ENCODE data around the gene CDKN1A. TPM values are rescaled to one million over a fixed set of nuclear protein-coding genes. Genes with fewer than 3 reads are reported as not detected.

Gene CDKN1A
- total RNA-seq, 1 donor from 2014 or later, result 34.2 TPM

- peak; percentile 57 for DNase-seq (ENCODE audit: low spot score)
These were observed 1.3 kb upstream of the CDKN1A start for GRCh38 chr6:36677059-36677749.

GRCh38 chr6:36677753-36678487 is 594 bp upstream of the CDKN1A start:
- DNase-seq (ENCODE audit: low spot score), result no peak

DNA sequence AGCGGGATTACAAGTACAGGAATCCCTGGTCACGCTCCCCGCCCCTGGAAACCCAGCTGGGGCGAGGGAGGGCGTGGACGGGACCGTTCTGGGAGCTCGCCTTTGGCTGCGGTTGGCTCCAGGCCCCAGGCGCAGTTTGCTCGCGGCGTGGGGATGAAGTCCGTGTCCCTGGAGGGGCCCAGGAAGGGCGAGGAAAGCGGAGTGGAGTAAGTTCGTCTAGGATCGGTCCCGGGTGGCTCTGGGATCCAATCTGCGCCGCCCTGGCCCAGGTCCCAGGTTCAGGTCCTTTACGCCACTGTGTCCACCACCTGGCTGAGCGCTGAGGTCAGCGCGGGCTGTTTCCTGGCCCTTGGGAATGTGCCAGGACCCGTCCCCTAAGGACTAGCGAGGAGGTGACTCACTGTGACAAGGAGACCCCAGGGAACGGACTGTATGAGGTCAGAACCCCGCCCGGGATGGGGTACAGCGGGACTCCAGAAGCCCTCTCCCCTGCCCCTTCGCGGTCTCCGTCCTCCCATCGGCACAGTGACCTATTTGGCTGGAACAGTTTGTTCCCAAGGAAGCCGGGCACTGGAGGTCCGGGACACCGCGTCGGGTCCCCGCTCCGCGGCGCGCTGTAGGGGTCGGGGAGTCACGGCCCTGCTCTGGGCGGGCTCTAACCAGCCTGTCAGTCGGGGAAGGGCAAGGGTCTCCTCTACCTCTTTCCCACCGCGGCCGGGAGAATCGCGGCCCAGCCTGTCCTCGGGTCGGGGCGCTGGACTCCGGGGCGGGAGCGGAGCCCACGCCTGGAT is 724 bp downstream of the CDKN1A start:
- DNase-seq (ENCODE audit: low spot score), result peak; percentile 46

DNA sequence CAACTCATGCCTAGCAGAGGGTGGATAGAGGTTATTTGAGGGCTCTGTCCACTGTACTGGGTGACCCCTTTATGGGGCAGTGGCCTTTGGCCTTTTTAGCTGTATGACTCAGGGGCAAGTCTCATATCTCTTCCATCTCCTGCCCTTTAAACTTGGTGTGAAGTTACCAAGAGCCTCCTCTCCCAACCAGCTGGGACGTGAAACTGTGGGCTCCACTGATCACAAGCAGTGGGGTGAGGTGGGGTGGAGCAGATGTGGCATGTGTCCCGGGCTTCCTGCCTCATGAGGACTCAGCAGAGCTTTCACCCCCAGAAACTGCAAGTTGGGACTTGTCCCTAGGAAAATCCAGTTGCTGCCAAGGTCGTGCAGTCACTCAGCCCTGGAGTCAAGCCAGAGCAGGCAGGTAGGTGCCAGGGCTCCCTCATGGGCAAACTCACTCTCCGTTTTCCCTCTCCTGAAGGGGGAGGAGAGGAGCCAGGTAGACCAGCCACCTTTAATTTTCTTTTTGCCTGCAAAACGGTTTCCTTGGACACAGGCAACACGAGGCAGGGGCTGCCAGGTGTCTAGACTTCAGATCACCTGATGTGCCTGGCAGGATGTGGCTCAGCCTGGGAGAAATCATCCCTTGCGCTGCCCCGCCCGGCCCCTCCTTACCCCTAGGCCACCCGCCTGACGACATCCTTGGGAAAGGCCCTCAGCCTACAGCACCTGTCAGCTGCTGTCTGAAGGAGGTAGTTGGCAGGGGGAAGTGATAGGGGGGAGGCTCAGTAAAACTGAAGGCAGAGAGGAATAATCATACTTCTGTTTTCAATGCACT is 4.0 kb downstream of the CDKN1A start:
- peak; percentile 61 for DNase-seq (ENCODE audit: low spot score)

DNA sequence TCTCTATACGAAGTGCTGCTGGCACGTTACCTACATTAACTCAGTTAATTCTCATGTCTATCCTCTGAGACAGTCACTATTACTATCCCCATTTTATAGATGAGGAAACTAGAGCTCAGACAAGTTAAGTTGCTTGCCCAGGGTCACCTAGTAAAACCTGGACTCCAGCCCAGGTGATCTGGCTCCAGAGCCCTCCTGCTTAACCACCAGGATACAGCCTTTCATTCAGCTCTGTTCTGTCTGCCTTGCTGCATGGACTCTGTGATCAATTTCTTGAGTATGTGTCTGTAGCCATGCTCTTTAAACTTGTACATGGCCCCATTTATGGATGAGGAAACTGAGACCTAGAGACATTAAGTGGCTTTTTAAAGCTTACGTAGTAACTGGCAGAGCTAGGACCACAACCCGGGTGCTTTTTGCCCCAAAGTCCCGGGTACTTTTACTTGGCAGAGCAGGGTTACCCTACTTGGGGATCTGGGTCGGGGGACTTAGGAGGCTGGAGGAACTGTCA is 4.7 kb downstream of the CDKN1A start:
- no peak for DNase-seq (ENCODE audit: low spot score)

- DNase-seq (ENCODE audit: low spot score), result no peak
These were observed 5.3 kb downstream of the CDKN1A start for GRCh38 chr6:36683656-36684446.

DNA sequence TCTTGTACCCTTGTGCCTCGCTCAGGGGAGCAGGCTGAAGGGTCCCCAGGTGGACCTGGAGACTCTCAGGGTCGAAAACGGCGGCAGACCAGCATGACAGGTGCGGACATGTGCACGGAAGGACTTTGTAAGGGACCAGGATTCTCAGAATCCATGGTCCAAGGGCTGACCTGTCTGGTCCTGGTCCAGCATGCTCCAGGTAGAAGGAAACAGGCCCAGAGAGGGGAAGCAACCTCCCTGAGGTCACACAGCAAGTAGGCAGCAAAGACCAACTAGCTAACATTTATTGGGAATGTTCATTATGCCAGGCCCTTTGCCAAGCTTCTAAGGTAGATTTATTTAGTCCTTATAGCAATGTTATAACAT is 5.9 kb downstream of the CDKN1A start:
- DNase-seq (ENCODE audit: low spot score), result no peak

- no peak for DNase-seq (ENCODE audit: low spot score)
These were observed 6.8 kb downstream of the CDKN1A start for GRCh38 chr6:36685166-36685924.

- DNase-seq (ENCODE audit: low spot score), result no peak
These were observed 7.6 kb downstream of the CDKN1A start for GRCh38 chr6:36685926-36686667.

- no peak for DNase-seq (ENCODE audit: low spot score)
These were observed 8.4 kb downstream of the CDKN1A start for GRCh38 chr6:36686668-36687513.

DNA sequence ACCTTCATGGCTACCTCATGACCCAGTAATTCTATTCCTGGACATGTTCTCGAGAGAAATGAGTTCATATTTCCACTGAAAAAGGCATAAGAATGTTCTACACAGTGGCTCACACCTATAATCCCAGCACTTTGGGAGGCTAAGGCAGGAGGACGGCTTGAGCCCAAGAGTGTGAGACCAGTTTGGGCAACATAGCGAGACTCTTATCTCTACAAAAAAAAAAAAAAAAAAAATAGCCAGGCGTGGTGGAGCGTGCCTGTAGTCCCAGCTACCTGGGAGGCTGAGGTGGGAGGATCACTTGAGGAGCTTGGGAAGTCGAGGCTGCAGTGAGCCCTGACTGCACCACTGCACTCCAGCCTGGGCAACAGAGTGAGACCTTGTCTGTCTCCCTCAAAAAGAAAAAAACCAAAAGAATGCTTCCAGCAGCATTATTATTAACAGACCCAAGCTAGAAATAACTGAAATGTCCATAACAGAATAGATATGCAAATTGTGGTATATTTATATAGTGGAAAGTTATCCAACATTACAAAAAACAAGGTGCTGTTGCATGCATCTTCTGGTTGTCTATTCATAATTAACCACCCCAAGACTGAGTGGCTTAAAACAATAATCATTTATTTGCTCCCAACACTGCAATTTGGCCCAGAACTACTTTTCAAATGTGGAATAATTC is 9.7 kb downstream of the CDKN1A start:
- no peak for DNase-seq (ENCODE audit: low spot score)

DNA sequence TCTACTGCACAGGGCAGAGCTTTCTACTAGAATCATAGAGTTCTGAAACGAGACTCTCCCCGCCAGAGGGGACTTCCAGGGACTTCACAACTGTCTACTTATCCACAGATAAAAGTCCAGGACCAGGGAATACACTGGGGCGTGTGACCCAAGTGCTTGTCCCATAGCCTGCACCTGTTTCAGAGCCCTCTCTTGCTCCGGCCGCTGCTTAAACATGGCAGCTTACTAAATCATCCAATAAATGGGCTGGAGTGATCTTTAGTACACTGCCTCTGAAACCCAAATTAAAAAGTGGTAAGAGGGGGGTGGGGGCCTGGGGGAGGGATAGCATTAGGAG is 10.2 kb downstream of the CDKN1A start:
- DNase-seq (ENCODE audit: low spot score), result no peak

DNA sequence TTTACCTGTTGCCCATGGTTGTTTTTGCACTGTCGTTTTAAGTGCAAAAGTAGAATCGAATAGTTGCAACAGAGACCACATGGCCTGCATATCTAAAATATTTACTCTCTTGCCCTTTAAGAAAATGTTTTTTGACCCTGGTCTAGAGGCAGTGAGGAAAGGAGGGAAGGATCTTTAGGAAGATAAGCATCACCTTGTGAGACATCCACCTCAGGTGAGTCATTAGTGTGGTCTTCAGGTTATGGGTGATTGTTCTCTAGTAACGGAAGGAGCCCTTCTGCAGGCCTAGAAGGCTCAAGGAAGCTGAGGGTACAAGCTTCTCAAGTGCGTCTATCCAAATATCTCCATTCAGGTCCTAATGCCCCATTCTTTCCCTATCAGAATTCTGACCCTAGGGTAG is 12.5 kb downstream of the CDKN1A start:
- DNase-seq (ENCODE audit: low spot score), result no peak

DNA sequence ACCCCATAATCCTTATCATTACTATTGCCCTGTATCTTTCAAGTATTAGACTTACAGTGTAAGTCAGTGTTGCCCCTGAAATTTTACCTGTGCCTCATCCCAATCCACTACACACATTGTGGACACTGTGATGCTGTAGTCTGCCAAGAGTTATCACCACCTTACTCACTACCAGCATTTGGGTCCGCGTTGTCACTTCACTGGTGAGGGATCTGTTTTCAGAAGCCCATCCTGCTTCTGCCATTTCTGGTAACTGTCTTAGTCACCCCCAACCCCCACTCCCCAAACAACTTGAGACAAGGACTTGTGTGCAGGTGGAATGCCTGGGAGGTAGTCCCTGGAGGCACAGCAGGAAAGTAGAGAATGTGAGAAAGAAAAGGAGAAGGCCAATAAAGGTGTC is 13.1 kb downstream of the CDKN1A start:
- no peak for DNase-seq (ENCODE audit: low spot score)

- no peak for DNase-seq (ENCODE audit: low spot score)
These were observed 13.7 kb downstream of the CDKN1A start for GRCh38 chr6:36692220-36692619.

- no peak for DNase-seq (ENCODE audit: low spot score)
These were observed 14.6 kb downstream of the CDKN1A start for GRCh38 chr6:36692861-36693702.

DNA sequence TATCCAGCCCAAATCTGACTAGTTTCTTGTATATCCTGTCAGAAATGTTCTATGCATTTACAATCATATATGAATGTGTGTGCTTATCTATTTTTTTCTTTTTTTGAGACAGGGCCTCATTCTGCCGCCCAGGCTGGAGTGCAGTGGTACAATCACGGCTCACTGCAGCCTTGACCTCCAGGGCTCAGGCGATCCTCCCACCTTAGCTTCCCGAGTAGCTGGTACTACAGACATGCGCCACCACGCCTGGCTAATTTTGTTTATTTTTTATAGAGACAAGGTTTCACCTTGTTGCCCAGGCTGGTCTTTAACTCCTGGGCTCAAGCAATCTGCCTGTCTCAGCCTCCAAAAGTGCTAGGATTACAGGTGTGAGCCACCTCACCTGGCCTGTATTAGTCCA is 16.1 kb downstream of the CDKN1A start:
- no peak for DNase-seq (ENCODE audit: low spot score)
